CD4-positive, alpha-beta T cell (primary cell): ENCODE results near the gene NIM1K. TPM values are rescaled to one million over a fixed set of nuclear protein-coding genes. Genes with fewer than 3 reads are reported as not detected.
"Not testable (repeated sequence)": the region's sequence is repeated elsewhere in the genome, so short reads cannot be mapped to it uniquely, and the experiment has no call there.

Experiments used
- ATAC-seq: fragments of 200-7000 bp; cut with Tn5 transposase; one replicate; pipeline ENCODE4 v1.10.0; 2022; ENCODE audit warnings: mild to moderate bottlenecking; ENCODE audit not compliant: poor library complexity
- CTCF ChIA-PET: fragments of 350-600 bp; sonication (Branson Sonifier 250); formaldehyde crosslinking; loops from one replicate; lab custom pipeline; 2021; ENCODE audit warnings: antibody characterized with exemption, inconsistent platforms; lab: Charles Lee
- POLR2A ChIA-PET: fragments of 350-600 bp; sonication (Branson Sonifier 250); formaldehyde crosslinking; loops from one replicate; lab custom pipeline; 2021; ENCODE audit warnings: antibody characterized with exemption, inconsistent platforms; lab: Charles Lee
- DNase-seq, 14 experiments: peaks; one replicate each; pipeline ENCODE4 v3.0.0-alpha.2; 2013 to 2020; ENCODE audit warnings: mixed read lengths in 2 of 14
- H3K27ac ChIP-seq, 2 donors: one replicate each; pipeline versions ENCODE4 v1.5.1 to v1.7.0; 2013; ENCODE audit warnings: low read length in 2 of 2, low read depth in 1 of 2, mild to moderate bottlenecking in 1 of 2
- H3K27me3 ChIP-seq, 2 experiments: 1 replicate in 1 of 2; 2 replicates in 1 of 2; pipeline versions ENCODE4 v1.6.1 to v1.7.0; 2013; ENCODE audit warnings: low read length in 2 of 2, control low read depth in 1 of 2, mild to moderate bottlenecking in 1 of 2, moderate library complexity in 1 of 2; ENCODE audit not compliant: insufficient read depth in 2 of 2, control insufficient read depth in 1 of 2
- H3K36me3 ChIP-seq: one replicate; pipeline ENCODE4 v1.6.1; 2013; ENCODE audit warnings: low read length, control low read depth; ENCODE audit not compliant: insufficient read depth
- H3K4me1 ChIP-seq: one replicate; pipeline ENCODE4 v1.6.1; 2013; ENCODE audit warnings: low read length, control low read depth; ENCODE audit not compliant: insufficient read depth
- H3K4me3 ChIP-seq: one replicate; pipeline ENCODE4 v1.5.1; 2013; ENCODE audit warnings: mild to moderate bottlenecking, low read length, moderate library complexity
- H3K9me3 ChIP-seq, 2 experiments: 1 replicate in 1 of 2; 2 replicates in 1 of 2; pipeline versions ENCODE4 v1.6.1 to v1.7.0; 2013; ENCODE audit warnings: low read length in 2 of 2, mild to moderate bottlenecking in 2 of 2, control low read depth in 1 of 2, moderate library complexity in 1 of 2; ENCODE audit not compliant: control insufficient read depth in 1 of 2, insufficient read depth in 1 of 2
- H3K27ac Mint-ChIP-seq: one replicate; pipeline ENCODE4 v1.8.0; 2020; ENCODE audit warnings: mixed read lengths
- H3K27me3 Mint-ChIP-seq: one replicate; pipeline ENCODE4 v1.8.0; 2021; ENCODE audit warnings: mixed read lengths
- H3K36me3 Mint-ChIP-seq: one replicate; pipeline ENCODE4 v1.8.0; 2021; ENCODE audit warnings: low read depth, mixed read lengths
- H3K4me1 Mint-ChIP-seq: one replicate; pipeline ENCODE4 v1.8.0; 2021; ENCODE audit warnings: low read depth, mixed read lengths
- H3K4me3 Mint-ChIP-seq: one replicate; pipeline ENCODE4 v1.8.0; 2020; ENCODE audit warnings: mild to moderate bottlenecking, mixed read lengths
- H3K9me3 Mint-ChIP-seq: one replicate; pipeline ENCODE4 v1.8.0; 2020; ENCODE audit warnings: mixed read lengths
- CTCF ChIP-seq: fragments of 200-600 bp; IDR thresholded peaks from one replicate; pipeline ENCODE4 v1.8.0; 2022; ENCODE audit warnings: antibody characterized with exemption, mild to moderate bottlenecking
- intact Hi-C, 2 experiments: fragments of 100-400 bp; cut with DNase I in 1 of 2; cut with micrococcal nuclease in 1 of 2; formaldehyde crosslinking; loops; one replicate each; pipeline versions ENCODE4 v1.15.1 to v1.9.0; 2023 to 2025; cut with DNase I, micrococcal nuclease
- total RNA-seq, 174 experiments: library from RNA in 2 of 174; stranded (reverse) in 2 of 174; gene quantifications; one replicate each; pipeline ENCODE4 v1.2.3 and lab custom pipeline; 2021 to 2026

The NIM1K gene
- total RNA-seq, 2 experiments from 2014 or later = 0.08 to 0.44 TPM

- peak in 5 of 14 experiments; percentile 3 to 37 (median 19) for DNase-seq
Observed at GRCh38 chr5:43161244-43161643, 30.8 kb upstream of the NIM1K start.

GRCh38 chr5:43164801-43165200 lies 27.2 kb upstream of the NIM1K start:
- intact Hi-C loops = not testable (repeated sequence)

More at GRCh38 chr5:43161244-43161643, 30.8 kb upstream of the NIM1K start:
- Mint-ChIP-seq H3K36me3 (peaks cover 84% of the 10 kb centered on the region), H3K27me3 (no peaks in the 10 kb centered on the region), H3K9me3 (no peaks in the 10 kb centered on the region), H3K4me3 (peak overlapping the region; percentile 22), H3K4me1 (peaks cover 40% of the 10 kb centered on the region), H3K27ac (peak overlapping the region; percentile 41)
- Histone ChIP-seq H3K27ac (no peak overlapping the region), H3K9me3 (no peaks in the 10 kb centered on the region), H3K36me3 (peaks cover 40% of the 10 kb centered on the region), H3K4me3 (no peak overlapping the region), H3K4me1 (no peaks in the 10 kb centered on the region), H3K27me3 (no peaks in the 10 kb centered on the region)
- ChIA-PET CTCF (interaction anchor here (0.7 to 1.2 kb wide), 2 partner anchors 229 to 1502 kb away, joined by 3 to 5 read pairs; no protein-coding TSS in a partner anchor), POLR2A (interaction anchor here (0.6 to 2.0 kb wide), 4 partner anchors 22 to 323 kb away, joined by 3 to 9 read pairs (median 4); partner anchors contain the start of gene TMEM267)
- peak; percentile 75 for ATAC-seq
- intact Hi-C loops = no loop called here
- TF ChIP-seq CTCF = no peak

GRCh38 chr5:43165323-43165722 lies 26.7 kb upstream of the NIM1K start:
- ChIA-PET CTCF (no interaction called here), POLR2A (interaction anchor here (1.1 kb wide), 1 partner anchor 257 kb away, joined by 3 read pairs; no protein-coding TSS in a partner anchor)
- TF ChIP-seq CTCF = no peak
- no peak overlapping the region for H3K27ac ChIP-seq
- Mint-ChIP-seq H3K27ac (no peak overlapping the region), H3K4me1 (peaks cover 28% of the 10 kb centered on the region), H3K9me3 (no peaks in the 10 kb centered on the region), H3K36me3 (peaks cover 89% of the 10 kb centered on the region), H3K27me3 (no peaks in the 10 kb centered on the region), H3K4me3 (no peak overlapping the region)
- H3K4me3 ChIP-seq = no peak overlapping the region
- no peak for DNase-seq
- H3K4me1 ChIP-seq = no peaks in the 10 kb centered on the region
- peaks cover 46% of the 10 kb centered on the region for H3K36me3 ChIP-seq
- H3K27me3 ChIP-seq = no peaks in the 10 kb centered on the region
- intact Hi-C loops = no loop called here
- no peaks in the 10 kb centered on the region for H3K9me3 ChIP-seq
- no peak for ATAC-seq

More at GRCh38 chr5:43164801-43165200, 27.2 kb upstream of the NIM1K start:
- H3K4me3 ChIP-seq, H3K27me3 Mint-ChIP-seq, H3K9me3 ChIP-seq, ATAC-seq, H3K27ac Mint-ChIP-seq, CTCF ChIA-PET, DNase-seq, H3K4me1 ChIP-seq, H3K9me3 Mint-ChIP-seq, H3K4me3 Mint-ChIP-seq, H3K27me3 ChIP-seq, H3K27ac ChIP-seq: not testable (repeated sequence)
- POLR2A ChIA-PET = interaction anchor here (1.1 kb wide), 1 partner anchor 256 kb away, joined by 3 read pairs; no protein-coding TSS in a partner anchor
- peaks cover 46% of the 10 kb centered on the region for H3K36me3 ChIP-seq
- Mint-ChIP-seq H3K36me3 (peaks cover 87% of the 10 kb centered on the region), H3K4me1 (peaks cover 30% of the 10 kb centered on the region)

GRCh38 chr5:43168175-43168574 lies 23.9 kb upstream of the NIM1K start:
- ChIA-PET CTCF (no interaction called here), POLR2A (no interaction called here)
- Histone ChIP-seq H3K9me3 (no peaks in the 10 kb centered on the region), H3K4me1 (no peaks in the 10 kb centered on the region), H3K27ac (no peak overlapping the region), H3K36me3 (peaks cover 45% of the 10 kb centered on the region), H3K4me3 (no peak overlapping the region), H3K27me3 (no peaks in the 10 kb centered on the region)
- Mint-ChIP-seq H3K27ac (no peak overlapping the region), H3K36me3 (peaks cover 87% of the 10 kb centered on the region), H3K9me3 (no peaks in the 10 kb centered on the region), H3K4me1 (peaks cover 14% of the 10 kb centered on the region), H3K27me3 (no peaks in the 10 kb centered on the region), H3K4me3 (no peak overlapping the region)
- TF ChIP-seq CTCF = no peak
- ATAC-seq (no peak), DNase-seq (no peak)
- intact Hi-C loops = no loop called here
